Gastrocnemius medialis (tissue), 4 donors: ENCODE measurements around the gene HNF4A.
"Not testable (repeated sequence)": the region's sequence is repeated elsewhere in the genome, so short reads cannot be mapped to it uniquely, and the experiment has no call there.

Experiments
- POLR2A ChIP-seq, 2 donors: fragments of 450-650 bp; IDR thresholded peaks; one replicate each; pipeline ENCODE4 v1.6.1; 2017; ENCODE audit warnings: antibody characterized with exemption in 2 of 2, mild to moderate bottlenecking in 2 of 2, moderate library complexity in 2 of 2
- TF ChIP-seq, protein P1 (sequence below), 5 experiments: fragments of 450-650 bp in 3 of 5; fragments of 200-600 bp in 2 of 5; sonication (generic) in 2 of 5; IDR thresholded peaks in 4 of 5; conservative IDR thresholded peaks in 1 of 5; 1 replicate in 4 of 5; 2 replicates in 1 of 5; pipeline ENCODE4 v1.5.1; 2016 to 2019; ENCODE audit warnings: antibody characterized with exemption in 5 of 5, mild to moderate bottlenecking in 3 of 5, moderate library complexity in 3 of 5

GRCh38 chr20:44327748-44328147 lies 27.8 kb upstream of the HNF4A start:
- TF ChIP-seq, protein P1, sequence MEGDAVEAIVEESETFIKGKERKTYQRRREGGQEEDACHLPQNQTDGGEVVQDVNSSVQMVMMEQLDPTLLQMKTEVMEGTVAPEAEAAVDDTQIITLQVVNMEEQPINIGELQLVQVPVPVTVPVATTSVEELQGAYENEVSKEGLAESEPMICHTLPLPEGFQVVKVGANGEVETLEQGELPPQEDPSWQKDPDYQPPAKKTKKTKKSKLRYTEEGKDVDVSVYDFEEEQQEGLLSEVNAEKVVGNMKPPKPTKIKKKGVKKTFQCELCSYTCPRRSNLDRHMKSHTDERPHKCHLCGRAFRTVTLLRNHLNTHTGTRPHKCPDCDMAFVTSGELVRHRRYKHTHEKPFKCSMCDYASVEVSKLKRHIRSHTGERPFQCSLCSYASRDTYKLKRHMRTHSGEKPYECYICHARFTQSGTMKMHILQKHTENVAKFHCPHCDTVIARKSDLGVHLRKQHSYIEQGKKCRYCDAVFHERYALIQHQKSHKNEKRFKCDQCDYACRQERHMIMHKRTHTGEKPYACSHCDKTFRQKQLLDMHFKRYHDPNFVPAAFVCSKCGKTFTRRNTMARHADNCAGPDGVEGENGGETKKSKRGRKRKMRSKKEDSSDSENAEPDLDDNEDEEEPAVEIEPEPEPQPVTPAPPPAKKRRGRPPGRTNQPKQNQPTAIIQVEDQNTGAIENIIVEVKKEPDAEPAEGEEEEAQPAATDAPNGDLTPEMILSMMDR (IDR thresholded peaks at IDR 0.05 in 4 of 5, conservative IDR thresholded peaks at IDR 0.05 in 1 of 5) = not testable (repeated sequence)
- TF ChIP-seq POLR2A (IDR thresholded peaks at IDR 0.05) = not testable (repeated sequence)
